Measurements from ENCODE around the gene CD53. TPM values are rescaled to one million over a fixed set of nuclear protein-coding genes. Genes with fewer than 3 reads are reported as not detected.
"Not testable (repeated sequence)": the region's sequence is repeated elsewhere in the genome, so short reads cannot be mapped to it uniquely, and the experiment has no call there.

The CD53 gene
- total RNA-seq, 1 experiment from 2014 or later, result not detected

DNA sequence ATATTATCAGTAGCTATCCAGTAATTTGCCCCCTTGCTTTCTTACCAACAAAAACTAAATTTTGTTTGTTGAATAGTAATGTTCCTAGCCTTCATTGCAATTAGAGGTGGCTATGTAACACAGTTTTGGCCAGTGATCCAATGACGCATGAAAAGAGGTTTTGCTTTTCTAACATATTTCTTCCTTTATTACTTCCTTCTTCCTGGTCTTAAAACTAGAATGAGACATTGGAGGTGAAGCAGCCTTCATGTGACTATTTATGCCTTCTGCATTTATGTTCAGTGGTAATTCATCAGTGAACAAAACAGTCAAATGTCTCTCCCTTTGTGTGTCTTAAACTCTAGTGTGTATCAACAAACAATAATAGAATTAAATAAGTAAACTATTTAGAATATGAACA lies 55.2 kb downstream of the CD53 start:
- H3K4me1 ChIP-seq (ENCODE audit: insufficient read depth, low read length), result no peaks in the 10 kb centered on the region
- H3K27ac ChIP-seq (ENCODE audit: low read length), result no peak overlapping the region
- no peaks in the 10 kb centered on the region for H3K79me2 ChIP-seq (ENCODE audit: low read length)
- intact Hi-C loops (cut with micrococcal nuclease), result no loop called here
- no peak overlapping the region for H3K4me2 ChIP-seq (ENCODE audit: low read length)
- DNase-seq (no peak), ATAC-seq (no peak)
- ChIA-PET POLR2A (ENCODE audit: unreplicated experiment) (no interaction called here), CTCF (no interaction called here)
- H4K20me1 ChIP-seq (ENCODE audit: low read length), result no peaks in the 10 kb centered on the region
- no peaks in the 10 kb centered on the region for H3K9me2 ChIP-seq (replicated peaks; ENCODE audit: low read length)
- no peaks in the 10 kb centered on the region for H3F3A ChIP-seq (ENCODE audit: low read length, unreplicated experiment)
- no TSS peak for BruUV-seq (replicated peaks)
- no peak overlapping the region for H2AFZ ChIP-seq (ENCODE audit: low read length)
- TF ChIP-seq EZH2phosphoT487 (IDR thresholded peaks at IDR 0.05; ENCODE audit: borderline replicate concordance, low read length) (no peak), EZH2 (IDR thresholded peaks at IDR 0.05; ENCODE audit: low read length, unreplicated experiment) (no peak)
- TF ChIP-seq, protein P1, sequence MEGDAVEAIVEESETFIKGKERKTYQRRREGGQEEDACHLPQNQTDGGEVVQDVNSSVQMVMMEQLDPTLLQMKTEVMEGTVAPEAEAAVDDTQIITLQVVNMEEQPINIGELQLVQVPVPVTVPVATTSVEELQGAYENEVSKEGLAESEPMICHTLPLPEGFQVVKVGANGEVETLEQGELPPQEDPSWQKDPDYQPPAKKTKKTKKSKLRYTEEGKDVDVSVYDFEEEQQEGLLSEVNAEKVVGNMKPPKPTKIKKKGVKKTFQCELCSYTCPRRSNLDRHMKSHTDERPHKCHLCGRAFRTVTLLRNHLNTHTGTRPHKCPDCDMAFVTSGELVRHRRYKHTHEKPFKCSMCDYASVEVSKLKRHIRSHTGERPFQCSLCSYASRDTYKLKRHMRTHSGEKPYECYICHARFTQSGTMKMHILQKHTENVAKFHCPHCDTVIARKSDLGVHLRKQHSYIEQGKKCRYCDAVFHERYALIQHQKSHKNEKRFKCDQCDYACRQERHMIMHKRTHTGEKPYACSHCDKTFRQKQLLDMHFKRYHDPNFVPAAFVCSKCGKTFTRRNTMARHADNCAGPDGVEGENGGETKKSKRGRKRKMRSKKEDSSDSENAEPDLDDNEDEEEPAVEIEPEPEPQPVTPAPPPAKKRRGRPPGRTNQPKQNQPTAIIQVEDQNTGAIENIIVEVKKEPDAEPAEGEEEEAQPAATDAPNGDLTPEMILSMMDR (conservative IDR thresholded peaks at IDR 0.05; ENCODE audit: low read depth, low read length), result no peak
- H3K9ac ChIP-seq (ENCODE audit: low read length), result no peak overlapping the region
- H3K4me3 ChIP-seq (ENCODE audit: low read length), result no peak overlapping the region
- no peaks in the 10 kb centered on the region for H3K27me3 ChIP-seq (ENCODE audit: low read length)
- no peaks in the 10 kb centered on the region for H3K36me3 ChIP-seq (ENCODE audit: low read depth, low read length)
- no peaks in the 10 kb centered on the region for H3K9me3 ChIP-seq (ENCODE audit: low read length)

DNA sequence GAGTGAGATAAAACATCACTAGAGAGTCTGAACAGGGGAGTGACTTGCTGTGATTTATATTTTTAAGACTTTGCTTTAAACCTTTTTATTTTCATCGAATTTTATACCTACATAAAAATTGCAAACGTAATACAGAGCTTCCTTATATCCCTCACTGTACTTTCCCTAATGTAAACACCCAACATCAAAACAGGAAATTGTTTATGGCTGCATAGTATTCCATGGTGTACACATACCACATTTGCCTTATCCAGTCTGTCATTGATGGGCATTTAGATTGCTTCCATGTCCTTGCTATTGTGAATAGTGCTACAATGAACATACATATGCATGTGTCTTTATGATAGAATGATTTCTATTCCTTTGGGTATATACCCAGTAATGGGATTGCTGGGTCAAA lies 56.0 kb downstream of the CD53 start:
- Histone ChIP-seq H3F3A (ENCODE audit: low read length, unreplicated experiment) (no peaks in the 10 kb centered on the region), H3K4me2 (ENCODE audit: low read length) (no peak overlapping the region), H3K36me3 (ENCODE audit: low read depth, low read length) (no peaks in the 10 kb centered on the region), H3K9me3 (ENCODE audit: low read length) (no peaks in the 10 kb centered on the region), H2AFZ (ENCODE audit: low read length) (no peak overlapping the region), H3K27me3 (ENCODE audit: low read length) (no peaks in the 10 kb centered on the region), H3K4me3 (ENCODE audit: low read length) (no peak overlapping the region), H4K20me1 (ENCODE audit: low read length) (no peaks in the 10 kb centered on the region), H3K9me2 (replicated peaks; ENCODE audit: low read length) (no peaks in the 10 kb centered on the region), H3K9ac (ENCODE audit: low read length) (no peak overlapping the region), H3K79me2 (ENCODE audit: low read length) (no peaks in the 10 kb centered on the region), H3K27ac (ENCODE audit: low read length) (no peak overlapping the region), H3K4me1 (ENCODE audit: insufficient read depth, low read length) (no peaks in the 10 kb centered on the region)
- ATAC-seq, result no peak
- POLR2A ChIA-PET (ENCODE audit: unreplicated experiment), result no interaction called here
- intact Hi-C loops (cut with micrococcal nuclease), result no loop called here
- DNase-seq, result no peak
- CTCF ChIA-PET, result no interaction called here
- no TSS peak for BruUV-seq (replicated peaks)
- TF ChIP-seq EZH2phosphoT487 (IDR thresholded peaks at IDR 0.05; ENCODE audit: borderline replicate concordance, low read length) (no peak), EZH2 (IDR thresholded peaks at IDR 0.05; ENCODE audit: low read length, unreplicated experiment) (no peak)
- TF ChIP-seq, protein P1 (conservative IDR thresholded peaks at IDR 0.05; ENCODE audit: low read depth, low read length), result no peak

DNA sequence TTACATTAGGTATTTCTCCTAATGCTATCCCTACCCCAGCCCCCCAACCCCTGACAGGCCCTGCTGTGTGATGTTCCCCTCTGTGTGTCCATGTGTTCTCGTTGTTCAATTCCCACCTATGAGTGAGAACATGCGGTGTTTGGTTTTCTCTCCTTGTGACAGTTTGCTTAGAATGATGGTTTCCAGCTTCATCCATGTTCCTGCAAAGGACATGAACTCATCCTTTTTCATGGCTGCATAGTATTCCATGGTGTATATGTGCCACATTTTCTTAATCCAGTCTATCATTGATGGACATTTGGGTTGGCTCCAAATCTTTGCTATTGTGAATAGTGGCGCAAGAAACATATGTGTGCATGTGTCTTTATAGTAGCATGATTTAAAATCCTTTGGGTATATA lies 58.1 kb downstream of the CD53 start:
- H3K27me3 ChIP-seq (ENCODE audit: low read length); POLR2A ChIA-PET (ENCODE audit: unreplicated experiment); ATAC-seq; H3K79me2 ChIP-seq (ENCODE audit: low read length); H2AFZ ChIP-seq (ENCODE audit: low read length); H3K4me3 ChIP-seq (ENCODE audit: low read length); CTCF ChIA-PET; BruUV-seq (replicated peaks); H4K20me1 ChIP-seq (ENCODE audit: low read length); H3K4me1 ChIP-seq (ENCODE audit: insufficient read depth, low read length); H3K9me2 ChIP-seq (replicated peaks; ENCODE audit: low read length); H3F3A ChIP-seq (ENCODE audit: low read length, unreplicated experiment); H3K9me3 ChIP-seq (ENCODE audit: low read length); intact Hi-C loops (cut with micrococcal nuclease); DNase-seq; H3K4me2 ChIP-seq (ENCODE audit: low read length); H3K36me3 ChIP-seq (ENCODE audit: low read depth, low read length); H3K27ac ChIP-seq (ENCODE audit: low read length); H3K9ac ChIP-seq (ENCODE audit: low read length): not testable (repeated sequence)

Measured in PC-3 (cell line).